GM15510 (cell line): ENCODE measurements around the gene TMTC3.
A peak's percentile ranks its signal among the peaks of the same experiment; 100 is the strongest.

Experiments
- POLR2A ChIP-seq: IDR thresholded peaks from 3 replicates; pipeline ENCODE4 v1.6.1; 2011; ENCODE audit warnings: borderline replicate concordance; ENCODE audit not compliant: insufficient read length; ENCODE audit errors: extremely low read depth

Gene TMTC3

GRCh38 chr12:88141774-88142609 is at the start of gene TMTC3, which contains the start of gene CEP290:
Gene TMTC3 (plus strand): TSS chr12:88142307. CDS start chr12:88148316, 6,009 bp downstream.
Gene CEP290 (minus strand): TSS chr12:88142088. CDS start chr12:88141307, 781 bp downstream.
- TF ChIP-seq POLR2A = peak; percentile 65

- TF ChIP-seq POLR2A = no peak
These were observed 49.3 kb upstream of the TMTC3 start for GRCh38 chr12:88092771-88093170.

DNA sequence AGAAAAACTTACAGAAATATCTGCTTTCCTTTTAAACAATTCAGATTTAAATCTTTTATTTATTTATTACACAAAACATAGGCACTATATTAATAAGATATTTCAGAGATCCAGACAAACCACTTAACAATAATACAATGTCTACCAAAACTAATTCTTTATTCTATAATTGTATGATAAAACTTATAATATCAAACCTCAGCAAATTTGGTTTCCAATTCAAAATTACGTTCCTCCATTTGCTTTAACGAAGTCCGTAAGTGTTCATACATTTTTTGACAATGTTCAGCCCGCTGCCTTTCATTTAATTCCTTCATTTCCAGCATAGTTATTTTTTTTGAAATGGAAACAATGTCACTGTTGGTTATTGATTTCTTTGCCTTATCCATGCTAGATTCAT is 48.5 kb upstream of the TMTC3 start:
- no peak for TF ChIP-seq POLR2A

DNA sequence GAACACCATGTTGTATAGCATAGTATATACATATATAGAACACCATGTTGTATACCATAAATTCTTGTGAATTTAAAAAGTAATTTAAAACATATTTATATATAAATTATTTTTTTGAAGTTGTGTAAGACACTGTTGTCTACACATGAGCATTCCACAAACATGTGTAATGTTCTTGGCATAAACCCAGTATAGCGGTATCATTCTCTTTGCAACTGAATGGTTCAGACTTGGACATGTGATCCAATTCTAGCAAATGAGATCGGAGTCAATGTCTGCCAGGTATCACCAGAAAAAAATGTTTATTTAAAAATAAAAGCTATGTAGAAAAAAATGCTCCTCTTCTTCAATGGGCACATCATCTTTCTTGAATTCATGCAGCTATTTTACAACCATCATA is 34.1 kb upstream of the TMTC3 start:
- no peak for TF ChIP-seq POLR2A

- TF ChIP-seq POLR2A = no peak
These were observed 30.9 kb upstream of the TMTC3 start for GRCh38 chr12:88111074-88111652.

GRCh38 chr12:88113871-88114270 is 28.2 kb upstream of the TMTC3 start:
- TF ChIP-seq POLR2A = no peak

DNA sequence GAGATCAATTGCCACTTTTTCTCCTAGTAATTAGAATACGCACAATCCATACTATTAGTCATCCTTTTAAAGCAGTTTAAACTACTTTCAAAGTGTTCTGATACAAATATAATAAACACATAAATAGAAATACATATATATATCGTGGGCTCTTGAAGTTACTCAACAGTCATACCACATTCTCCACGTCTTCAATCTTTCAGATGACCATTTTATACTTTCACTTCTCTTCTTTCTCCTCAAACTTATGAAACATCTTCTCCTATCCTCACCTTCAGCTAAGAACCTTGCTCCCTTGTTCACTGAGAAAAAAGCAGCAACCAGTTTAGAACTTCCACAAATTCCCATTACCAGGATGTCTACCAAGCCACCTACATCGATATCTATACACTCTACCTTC is 19.4 kb upstream of the TMTC3 start:
- TF ChIP-seq POLR2A = no peak

DNA sequence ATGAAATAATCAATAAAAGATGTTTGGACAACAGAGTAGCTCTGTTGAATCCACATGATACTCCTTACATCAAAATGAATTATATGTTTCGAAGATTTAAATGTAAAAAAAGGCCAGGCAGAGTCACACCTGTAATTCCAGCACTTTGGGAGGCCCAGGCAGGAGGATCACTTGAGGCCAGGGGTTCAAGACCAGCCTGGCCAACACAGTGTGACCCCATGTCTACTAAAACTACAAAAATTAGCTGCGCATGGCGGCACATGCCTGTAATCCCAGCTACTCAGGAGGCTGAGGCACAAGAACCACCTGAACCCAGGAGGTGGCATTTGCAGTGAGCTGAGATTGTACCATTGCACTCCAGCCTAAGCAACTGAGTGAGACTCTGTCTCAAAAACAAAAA is 15.0 kb upstream of the TMTC3 start:
- no peak for TF ChIP-seq POLR2A

DNA sequence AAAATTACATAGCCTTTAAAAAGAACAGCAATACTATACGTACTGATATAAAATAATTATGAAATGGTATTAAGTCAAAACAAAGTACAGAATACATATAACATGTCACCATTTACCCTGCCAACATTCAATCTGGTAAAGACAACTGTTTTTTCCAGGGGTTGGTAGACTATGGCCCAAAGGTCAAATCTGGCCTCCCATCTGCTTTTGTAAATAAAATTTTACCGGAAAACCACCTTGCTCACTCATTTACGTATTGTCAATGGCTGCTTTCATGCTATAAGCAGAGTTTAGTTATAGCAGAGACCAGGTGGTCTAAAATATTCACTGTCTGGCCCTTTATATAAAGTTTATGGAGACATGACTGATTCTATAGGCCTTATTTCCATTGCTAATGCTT is 14.3 kb upstream of the TMTC3 start:
- TF ChIP-seq POLR2A = no peak

DNA sequence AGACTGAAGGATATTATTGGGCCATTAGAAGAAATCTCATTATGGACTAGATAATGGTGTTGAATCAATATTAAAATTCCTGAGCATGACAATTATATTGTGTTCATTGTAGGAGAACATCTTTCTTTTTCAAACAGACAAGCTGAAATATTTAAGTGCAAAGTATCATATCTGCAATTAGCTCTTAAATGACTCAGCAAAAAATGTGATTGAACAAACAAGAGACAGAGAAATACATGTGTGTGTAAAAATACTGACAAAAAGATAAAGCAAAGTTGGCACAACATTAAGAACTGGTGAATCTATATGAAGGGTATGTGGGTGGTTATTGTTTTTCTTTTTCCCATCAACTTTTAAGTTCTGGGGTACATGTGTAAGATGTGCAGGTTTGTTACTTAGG is 9.7 kb upstream of the TMTC3 start:
- no peak for TF ChIP-seq POLR2A

GRCh38 chr12:88141425-88141773 is 708 bp upstream of the TMTC3 start:
- no peak for TF ChIP-seq POLR2A

- TF ChIP-seq POLR2A = no peak
These were observed 494 bp downstream of the TMTC3 start for GRCh38 chr12:88142610-88142991.

DNA sequence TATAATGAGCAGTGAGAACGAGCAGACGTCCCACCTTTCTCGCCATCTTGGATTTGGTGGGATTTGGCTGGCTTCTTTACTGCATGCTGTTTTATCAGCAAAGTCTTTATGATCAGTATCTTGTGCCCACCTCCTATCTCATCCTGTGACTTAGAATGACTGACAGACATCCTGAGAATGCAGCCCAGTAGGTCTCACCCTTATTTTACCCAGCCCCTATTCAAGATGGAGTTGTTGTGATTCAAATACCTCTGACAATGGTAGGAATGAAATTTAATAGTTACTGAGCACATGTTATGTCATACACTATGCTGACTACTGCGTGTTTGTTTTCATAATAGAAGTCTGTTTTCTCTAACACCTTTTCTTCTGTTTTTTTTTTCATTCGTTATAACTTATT is 1.9 kb downstream of the TMTC3 start:
- TF ChIP-seq POLR2A = no peak

GRCh38 chr12:88144546-88145468 is 2.7 kb downstream of the TMTC3 start:
- TF ChIP-seq POLR2A = no peak
